Measurements from ENCODE around the gene DNM3.

GRCh38 chr1:172054172-172054571, 212.9 kb downstream of the DNM3 start:
- TF ChIP-seq POLR2AphosphoS5 (IDR thresholded peaks at IDR 0.05; ENCODE audit: borderline replicate concordance, low read depth, low read length) (no peak), EZH2 (IDR thresholded peaks at IDR 0.05) (no peak), FOXP2 (optimal IDR thresholded peaks at IDR 0.05; ENCODE audit: control extremely low read depth, extremely low read length, insufficient read depth) (no peak)

Data from SK-N-MC (cell line).